Fibroblast of villous mesenchyme (primary cell): Measurements from ENCODE around the gene FAM98B. TPM values are rescaled to one million over a fixed set of nuclear protein-coding genes. Genes with fewer than 3 reads are reported as not detected.

Source experiments
- DNase-seq: peaks from one replicate; pipeline ENCODE4 v3.0.0-alpha.2; 2010; ENCODE audit warnings: low read depth
- H3K4me3 ChIP-seq: 2 replicates; pipeline ENCODE4 v1.5.1; 2011; ENCODE audit warnings: low read depth, mild to moderate bottlenecking, low read length
- CTCF ChIP-seq: IDR thresholded peaks from 2 replicates; pipeline ENCODE4 v1.5.1; 2012; ENCODE audit warnings: low read depth, mild to moderate bottlenecking, low read length; ENCODE audit not compliant: insufficient read depth
- total RNA-seq: library from RNA; depleted of rRNA; stranded (reverse); fragments of >200 nt; gene quantifications from 2 replicates; pipeline ENCODE4 v1.2.3, GENCODE V29; 2012

The FAM98B gene
- total RNA-seq, 1 donor: 11.2 TPM

GRCh38 chr15:38533416-38533915 lies 79.5 kb downstream of the FAM98B start:
- no peak for DNase-seq
- H3K4me3 ChIP-seq: no peak overlapping the region
- TF ChIP-seq CTCF: no peak

GRCh38 chr15:38533926-38534325 lies 80.0 kb downstream of the FAM98B start:
- DNase-seq: no peak
- H3K4me3 ChIP-seq: no peak overlapping the region
- no peak for TF ChIP-seq CTCF

GRCh38 chr15:38534691-38535090 lies 80.8 kb downstream of the FAM98B start:
- TF ChIP-seq CTCF: no peak
- no peak overlapping the region for H3K4me3 ChIP-seq
- DNase-seq: no peak

GRCh38 chr15:38535491-38536200 lies 81.7 kb downstream of the FAM98B start:
- TF ChIP-seq CTCF: no peak
- no peak for DNase-seq
- H3K4me3 ChIP-seq: no peak overlapping the region

GRCh38 chr15:38536201-38536676 lies 82.3 kb downstream of the FAM98B start:
- H3K4me3 ChIP-seq: no peak overlapping the region
- TF ChIP-seq CTCF: no peak
- peak; percentile 68 for DNase-seq

Other genes starting within 250 kb of the FAM98B start
- 45.4 and 55.7 TPM in 2 replicates for gene SPRED1, start 201.3 kb upstream of the FAM98B start, total RNA-seq
- gene RASGRP1, start 110.7 kb downstream of the FAM98B start, total RNA-seq: 5.2 and 9.5 TPM in 2 replicates